ENCODE results near the gene ITGA5. TPM values are rescaled to one million over a fixed set of nuclear protein-coding genes. Genes with fewer than 3 reads are reported as not detected.
A peak's percentile ranks its signal among the peaks of the same experiment; 100 is the strongest.

ITGA5 gene
- total and polyA plus RNA-seq, 12 donors: 31.9 to 154 (median 48.8) TPM

DNA sequence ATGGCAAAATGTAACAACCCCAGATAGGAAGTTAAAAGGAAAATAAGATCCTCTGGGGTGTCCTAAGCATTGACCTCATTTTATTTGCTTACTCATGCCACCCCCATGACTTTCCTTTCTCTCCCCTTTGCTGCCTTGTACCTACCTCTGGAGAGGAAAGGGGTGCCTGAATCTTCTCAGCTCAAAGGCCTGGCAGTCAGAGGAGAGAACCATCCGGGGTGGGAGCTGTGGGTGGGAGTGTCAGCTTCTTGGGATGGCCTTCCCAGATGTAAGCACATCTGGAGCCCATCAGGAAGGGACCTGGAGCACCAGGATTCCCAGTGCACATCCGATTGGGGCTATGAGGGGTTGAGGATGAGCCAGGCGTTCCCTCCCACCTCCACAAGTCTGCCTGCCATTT is 5.2 kb upstream of the ITGA5 start:
- ATAC-seq (no peak), DNase-seq (no peak)
- Histone ChIP-seq H3K27ac (peak overlapping the region in 1 of 10 donors; percentile 19), H3K9me3 (no peaks in the 10 kb centered on the region), H3K27me3 (no peaks in the 10 kb centered on the region), H3K4me3 (no peak overlapping the region), H3K4me1 (peaks cover 25 to 91% (median 69%) of the 10 kb centered on the region in 9 donors), H3K36me3 (no peaks in the 10 kb centered on the region)
- TF ChIP-seq, protein P1, sequence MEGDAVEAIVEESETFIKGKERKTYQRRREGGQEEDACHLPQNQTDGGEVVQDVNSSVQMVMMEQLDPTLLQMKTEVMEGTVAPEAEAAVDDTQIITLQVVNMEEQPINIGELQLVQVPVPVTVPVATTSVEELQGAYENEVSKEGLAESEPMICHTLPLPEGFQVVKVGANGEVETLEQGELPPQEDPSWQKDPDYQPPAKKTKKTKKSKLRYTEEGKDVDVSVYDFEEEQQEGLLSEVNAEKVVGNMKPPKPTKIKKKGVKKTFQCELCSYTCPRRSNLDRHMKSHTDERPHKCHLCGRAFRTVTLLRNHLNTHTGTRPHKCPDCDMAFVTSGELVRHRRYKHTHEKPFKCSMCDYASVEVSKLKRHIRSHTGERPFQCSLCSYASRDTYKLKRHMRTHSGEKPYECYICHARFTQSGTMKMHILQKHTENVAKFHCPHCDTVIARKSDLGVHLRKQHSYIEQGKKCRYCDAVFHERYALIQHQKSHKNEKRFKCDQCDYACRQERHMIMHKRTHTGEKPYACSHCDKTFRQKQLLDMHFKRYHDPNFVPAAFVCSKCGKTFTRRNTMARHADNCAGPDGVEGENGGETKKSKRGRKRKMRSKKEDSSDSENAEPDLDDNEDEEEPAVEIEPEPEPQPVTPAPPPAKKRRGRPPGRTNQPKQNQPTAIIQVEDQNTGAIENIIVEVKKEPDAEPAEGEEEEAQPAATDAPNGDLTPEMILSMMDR (IDR thresholded peaks at IDR 0.05): no peak
- intact Hi-C loops (cut with DNase I): no loop called here
- WGBS, 2 donors: 54 to 75% methylated on average over 3 of the region's 3 CpGs

DNA sequence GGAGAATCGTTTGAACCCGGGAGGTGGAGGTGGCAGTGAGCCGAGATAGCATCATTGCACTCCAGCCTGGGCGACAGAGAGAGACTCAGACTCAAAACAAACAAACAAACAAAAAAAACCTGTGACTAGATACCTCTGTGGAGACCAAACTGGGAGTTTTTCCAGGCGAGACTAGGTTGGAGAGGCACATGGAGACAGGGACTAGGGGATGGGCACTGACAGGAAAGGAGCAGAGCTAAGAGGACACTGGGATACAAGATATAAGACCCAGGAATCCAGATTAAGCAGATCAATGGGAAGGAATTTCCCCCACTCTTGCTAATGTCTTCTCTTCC is 4.7 kb upstream of the ITGA5 start:
- no peak for ATAC-seq
- WGBS, 2 donors: 85 to 86% methylated on average over 5 of the region's 5 CpGs
- peaks cover 21 to 87% (median 66%) of the 10 kb centered on the region in 9 donors for H3K4me1 ChIP-seq
- intact Hi-C loops (cut with DNase I): no loop called here
- no peaks in the 10 kb centered on the region for H3K27me3 ChIP-seq
- H3K4me3 ChIP-seq: no peak overlapping the region
- H3K27ac ChIP-seq: no peak overlapping the region
- H3K36me3 ChIP-seq: no peaks in the 10 kb centered on the region
- no peak for DNase-seq
- TF ChIP-seq, protein P1 (IDR thresholded peaks at IDR 0.05): no peak
- H3K9me3 ChIP-seq: no peaks in the 10 kb centered on the region

DNA sequence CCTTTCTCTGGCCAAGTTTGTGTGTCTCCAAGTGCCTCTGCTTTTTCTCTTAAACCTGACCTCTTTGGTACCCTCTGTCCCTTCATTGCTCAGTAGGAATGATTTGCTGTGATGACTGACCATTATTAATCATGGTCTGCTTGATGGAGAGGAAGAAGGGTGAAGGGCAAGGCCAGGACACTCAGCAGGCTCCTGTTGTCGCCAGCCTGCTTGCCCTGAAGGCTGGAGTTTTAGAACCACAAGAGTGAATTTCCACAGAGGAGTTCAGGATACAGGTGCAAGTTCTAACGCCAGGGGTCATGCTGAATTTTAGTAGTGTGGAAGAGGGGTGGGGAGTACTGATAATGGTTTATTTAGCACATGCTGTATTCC is 2.8 kb upstream of the ITGA5 start:
- H3K36me3 ChIP-seq: no peaks in the 10 kb centered on the region
- ATAC-seq (no peak), DNase-seq (no peak)
- peak overlapping the region in 8 of 10 donors; percentile 15 to 98 (median 96) for H3K27ac ChIP-seq
- no peaks in the 10 kb centered on the region for H3K27me3 ChIP-seq
- 83 to 84% methylated on average over 2 of the region's 2 CpGs for WGBS, 2 donors
- H3K9me3 ChIP-seq: no peaks in the 10 kb centered on the region
- TF ChIP-seq, protein P1 (IDR thresholded peaks at IDR 0.05): no peak
- H3K4me1 ChIP-seq: peaks cover 13 to 78% (median 58%) of the 10 kb centered on the region in 9 donors
- H3K4me3 ChIP-seq: no peak overlapping the region
- intact Hi-C loops (cut with DNase I): no loop called here

DNA sequence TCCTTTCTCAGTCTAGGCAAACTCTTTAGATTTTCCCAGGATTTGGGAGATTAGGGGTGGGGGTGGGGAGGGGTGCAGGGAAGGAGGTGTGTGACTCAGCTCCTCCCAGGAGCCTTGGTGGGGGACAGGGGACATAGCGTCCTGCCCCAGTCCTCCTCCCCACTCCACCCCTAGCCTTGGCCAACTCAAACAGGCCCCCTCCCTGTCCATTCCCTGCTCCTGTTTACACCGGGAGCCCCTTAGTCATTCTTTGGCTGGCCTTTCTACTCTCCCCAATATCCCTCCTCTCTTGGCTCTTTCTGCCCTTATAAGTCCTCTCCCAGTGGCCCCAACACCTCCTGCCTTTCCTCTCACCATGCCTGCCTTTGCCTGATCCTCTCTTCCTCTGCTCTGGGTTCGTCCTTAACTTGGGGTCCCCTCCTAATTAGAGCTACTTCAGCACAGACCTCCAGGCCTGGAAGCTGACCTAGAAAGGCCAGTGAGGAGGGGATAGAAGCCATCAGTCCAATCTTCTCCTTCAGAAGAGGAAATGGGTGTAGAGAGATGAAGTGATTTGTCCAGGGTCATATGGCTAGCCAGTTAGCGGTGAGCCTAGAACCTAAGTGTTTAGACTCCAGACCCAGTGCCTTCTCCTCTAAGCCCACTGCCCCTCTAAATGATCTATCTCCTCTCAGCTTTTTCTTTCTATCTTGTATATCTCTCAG is 2.3 kb upstream of the ITGA5 start:
- ATAC-seq (peak in 7 of 8 donors; percentile 17 to 79 (median 58)), DNase-seq (peak in 1 of 2 donors; percentile 59)
- Histone ChIP-seq H3K9me3 (no peaks in the 10 kb centered on the region), H3K27ac (peak overlapping the region in 9 of 10 donors; percentile 15 to 98 (median 96)), H3K4me1 (peaks cover 13 to 78% (median 55%) of the 10 kb centered on the region in 9 donors), H3K27me3 (no peaks in the 10 kb centered on the region), H3K36me3 (no peaks in the 10 kb centered on the region), H3K4me3 (no peak overlapping the region)
- TF ChIP-seq, protein P1 (IDR thresholded peaks at IDR 0.05): no peak
- 56 to 70% methylated on average over 4 of the region's 4 CpGs for WGBS, 2 donors
- intact Hi-C loops (cut with DNase I): no loop called here

Data from heart right ventricle (tissue), 16 donors.